ENCODE results near the gene UNC80. TPM values are rescaled to one million over a fixed set of nuclear protein-coding genes. Genes with fewer than 3 reads are reported as not detected.

The UNC80 gene
- total and polyA plus RNA-seq, 12 donors = 3.0 to 20.2 (median 6.3) TPM

- no peaks in the 10 kb centered on the region for H3K9me3 ChIP-seq (replicated peaks in 1 of 3)
- no peak overlapping the region for H3K27ac ChIP-seq
- intact Hi-C loops (cut with DNase I) = no loop called here
- H3K4me1 ChIP-seq (replicated peaks in 1 of 2) = no peaks in the 10 kb centered on the region
- TF ChIP-seq POLR2A (IDR thresholded peaks at IDR 0.05) = no peak
- TF ChIP-seq CTCF (IDR thresholded peaks at IDR 0.05) = no peak
- H3K27me3 ChIP-seq = no peaks in the 10 kb centered on the region
- no peak for DNase-seq
- H3K4me3 ChIP-seq = no peak overlapping the region
- no peaks in the 10 kb centered on the region for H3K36me3 ChIP-seq (replicated peaks in 1 of 2)
- WGBS, 4 donors = 45 to 59% (median 52%) methylated on average over 1 of the region's 1 CpG
Observed at GRCh38 chr2:209876211-209876610, 104.6 kb downstream of the UNC80 start.

GRCh38 chr2:209878701-209879100 is 107.1 kb downstream of the UNC80 start:
- Histone ChIP-seq H3K9me3 (replicated peaks in 1 of 3) (no peaks in the 10 kb centered on the region), H3K27me3 (no peaks in the 10 kb centered on the region), H3K4me3 (no peak overlapping the region), H3K36me3 (replicated peaks in 1 of 2) (no peaks in the 10 kb centered on the region), H3K27ac (no peak overlapping the region), H3K4me1 (replicated peaks in 1 of 2) (no peaks in the 10 kb centered on the region)
- TF ChIP-seq CTCF (IDR thresholded peaks at IDR 0.05) (no peak), POLR2A (IDR thresholded peaks at IDR 0.05) (no peak)
- intact Hi-C loops (cut with DNase I) = no loop called here
- no peak for DNase-seq
- 90 to 94% (median 93%) methylated on average over 4 of the region's 4 CpGs for WGBS, 4 donors

- Histone ChIP-seq H3K4me1 (replicated peaks in 1 of 2) (no peaks in the 10 kb centered on the region), H3K36me3 (replicated peaks in 1 of 2) (no peaks in the 10 kb centered on the region), H3K27ac (no peak overlapping the region), H3K9me3 (replicated peaks in 1 of 3) (no peaks in the 10 kb centered on the region), H3K4me3 (no peak overlapping the region), H3K27me3 (no peaks in the 10 kb centered on the region)
- WGBS, 4 donors = 88 to 93% (median 90%) methylated on average over 1 of the region's 1 CpG
- intact Hi-C loops (cut with DNase I) = no loop called here
- TF ChIP-seq POLR2A (IDR thresholded peaks at IDR 0.05) = no peak
- no peak for TF ChIP-seq CTCF (IDR thresholded peaks at IDR 0.05)
- no peak for DNase-seq
Observed at GRCh38 chr2:209900638-209901037, 129.0 kb downstream of the UNC80 start.

- intact Hi-C loops (cut with DNase I) = no loop called here
- TF ChIP-seq POLR2A (IDR thresholded peaks at IDR 0.05) = no peak
- no peak for TF ChIP-seq CTCF (IDR thresholded peaks at IDR 0.05)
- H3K4me1 ChIP-seq (replicated peaks in 1 of 2) = no peaks in the 10 kb centered on the region
Observed at GRCh38 chr2:209901172-209901571, 129.5 kb downstream of the UNC80 start.

More at GRCh38 chr2:209901172-209901571, 129.5 kb downstream of the UNC80 start:
- no peaks in the 10 kb centered on the region for H3K36me3 ChIP-seq (replicated peaks in 1 of 2)
- H3K9me3 ChIP-seq (replicated peaks in 1 of 3) = no peaks in the 10 kb centered on the region
- H3K27ac ChIP-seq = no peak overlapping the region
- no peak for DNase-seq
- no peak overlapping the region for H3K4me3 ChIP-seq
- 75 to 87% (median 81%) methylated on average over 2 of the region's 2 CpGs for WGBS, 4 donors
- no peaks in the 10 kb centered on the region for H3K27me3 ChIP-seq

Measured in adrenal gland (tissue), 12 donors.